Measurements from ENCODE around the gene OXSR1.

Gene OXSR1

DNA sequence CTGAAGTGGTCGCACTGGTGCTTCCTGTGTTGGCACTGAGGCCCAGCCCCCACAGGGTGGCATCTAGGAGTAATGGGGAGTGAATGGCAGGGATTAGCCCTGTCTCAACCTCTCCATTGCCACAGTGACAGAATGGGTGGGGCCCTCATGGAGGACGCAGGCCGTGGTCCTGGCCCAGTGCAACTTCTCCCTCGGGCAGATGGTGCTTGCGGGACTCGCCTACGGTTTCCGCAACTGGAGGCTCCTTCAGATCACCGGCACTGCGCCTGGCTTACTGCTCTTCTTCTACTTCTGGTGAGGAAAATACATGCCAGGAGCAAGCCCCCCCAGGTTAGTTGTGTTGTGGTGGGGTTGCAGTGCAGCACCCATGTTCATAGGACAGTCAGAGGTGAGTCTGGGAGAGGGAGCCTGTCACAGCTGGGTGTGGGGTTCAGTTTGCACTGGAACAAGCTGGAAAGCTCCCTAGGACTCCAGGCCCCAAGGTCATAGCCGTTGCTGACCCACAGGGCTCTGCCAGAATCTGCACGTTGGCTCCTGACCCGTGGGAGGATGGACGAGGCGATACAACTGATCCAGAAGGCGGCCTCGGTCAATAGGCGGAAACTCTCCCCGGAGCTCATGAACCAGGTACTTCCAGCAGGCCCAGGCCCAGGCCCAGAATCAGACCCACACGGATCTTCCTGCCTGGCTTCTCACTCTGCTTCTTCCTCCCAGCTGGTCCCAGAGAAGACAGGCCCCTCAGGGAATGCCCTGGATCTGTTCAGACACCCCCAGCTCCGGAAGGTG, 109.7 kb downstream of the OXSR1 start:
- Histone ChIP-seq H3K4me2 (ENCODE audit: insufficient read depth, low read length) (no peak overlapping the region), H3K27ac (ENCODE audit: low read length) (no peak overlapping the region), H3K4me3 (ENCODE audit: low read depth in 1 of 2, low read length in 2 of 2) (no peak overlapping the region), H2AFZ (ENCODE audit: low read depth, low read length) (no peak overlapping the region), H3K9ac (ENCODE audit: low read depth, low read length) (no peak overlapping the region), H3K27me3 (ENCODE audit: insufficient read depth, low read length, poor library complexity) (no peaks in the 10 kb centered on the region), H3K36me3 (ENCODE audit: insufficient read depth, low read length) (no peaks in the 10 kb centered on the region), H3K9me3 (ENCODE audit: insufficient read depth, low read length, severe bottlenecking) (no peaks in the 10 kb centered on the region), H3K79me2 (ENCODE audit: insufficient read depth, low read length) (no peaks in the 10 kb centered on the region), H3K4me1 (ENCODE audit: insufficient read depth, low read length) (no peaks in the 10 kb centered on the region), H4K20me1 (ENCODE audit: insufficient read depth, low read length) (no peaks in the 10 kb centered on the region)
- ATAC-seq (ENCODE audit: insufficient read depth, low read depth) (0 out of 3 replicates have a peak, but pooled peaks have one; percentile 17), DNase-seq (no peak)
- no peak for TF ChIP-seq EZH2 (IDR thresholded peaks at IDR 0.05; ENCODE audit: borderline replicate concordance, low read depth, low read length, severe bottlenecking)
- TF ChIP-seq, protein P1, sequence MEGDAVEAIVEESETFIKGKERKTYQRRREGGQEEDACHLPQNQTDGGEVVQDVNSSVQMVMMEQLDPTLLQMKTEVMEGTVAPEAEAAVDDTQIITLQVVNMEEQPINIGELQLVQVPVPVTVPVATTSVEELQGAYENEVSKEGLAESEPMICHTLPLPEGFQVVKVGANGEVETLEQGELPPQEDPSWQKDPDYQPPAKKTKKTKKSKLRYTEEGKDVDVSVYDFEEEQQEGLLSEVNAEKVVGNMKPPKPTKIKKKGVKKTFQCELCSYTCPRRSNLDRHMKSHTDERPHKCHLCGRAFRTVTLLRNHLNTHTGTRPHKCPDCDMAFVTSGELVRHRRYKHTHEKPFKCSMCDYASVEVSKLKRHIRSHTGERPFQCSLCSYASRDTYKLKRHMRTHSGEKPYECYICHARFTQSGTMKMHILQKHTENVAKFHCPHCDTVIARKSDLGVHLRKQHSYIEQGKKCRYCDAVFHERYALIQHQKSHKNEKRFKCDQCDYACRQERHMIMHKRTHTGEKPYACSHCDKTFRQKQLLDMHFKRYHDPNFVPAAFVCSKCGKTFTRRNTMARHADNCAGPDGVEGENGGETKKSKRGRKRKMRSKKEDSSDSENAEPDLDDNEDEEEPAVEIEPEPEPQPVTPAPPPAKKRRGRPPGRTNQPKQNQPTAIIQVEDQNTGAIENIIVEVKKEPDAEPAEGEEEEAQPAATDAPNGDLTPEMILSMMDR (IDR thresholded peaks at IDR 0.05; ENCODE audit: borderline replicate concordance, extremely low read depth, low read length, poor library complexity, severe bottlenecking), result no peak

DNA sequence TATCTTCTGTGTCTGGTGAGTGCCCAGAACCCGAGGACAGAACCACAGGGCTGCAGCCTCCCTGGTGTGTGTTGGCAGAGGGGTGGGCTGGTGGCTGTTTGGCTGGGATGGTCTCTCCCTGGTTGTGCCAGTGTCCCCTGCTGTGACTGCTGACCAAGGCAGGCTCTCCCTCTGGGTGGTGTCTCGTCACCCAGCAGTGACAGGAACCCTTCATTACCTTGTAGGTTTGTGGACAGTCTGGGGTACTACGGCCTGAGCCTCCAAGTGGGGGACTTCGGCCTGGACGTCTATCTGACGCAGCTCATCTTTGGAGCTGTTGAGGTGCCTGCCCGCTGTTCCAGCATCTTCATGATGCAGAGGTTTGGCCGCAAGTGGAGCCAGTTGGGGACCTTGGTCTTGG, 110.3 kb downstream of the OXSR1 start:
- DNase-seq (no peak), ATAC-seq (ENCODE audit: insufficient read depth, low read depth) (no peak)
- H3K4me2 ChIP-seq (ENCODE audit: insufficient read depth, low read length), result no peak overlapping the region
- H3K4me3 ChIP-seq (ENCODE audit: low read depth in 1 of 2, low read length in 2 of 2), result no peak overlapping the region
- TF ChIP-seq, protein P1 (IDR thresholded peaks at IDR 0.05; ENCODE audit: borderline replicate concordance, extremely low read depth, low read length, poor library complexity, severe bottlenecking), result no peak
- TF ChIP-seq EZH2 (IDR thresholded peaks at IDR 0.05; ENCODE audit: borderline replicate concordance, low read depth, low read length, severe bottlenecking), result no peak
- no peaks in the 10 kb centered on the region for H3K9me3 ChIP-seq (ENCODE audit: insufficient read depth, low read length, severe bottlenecking)
- no peaks in the 10 kb centered on the region for H3K27me3 ChIP-seq (ENCODE audit: insufficient read depth, low read length, poor library complexity)
- no peak overlapping the region for H3K9ac ChIP-seq (ENCODE audit: low read depth, low read length)
- H3K4me1 ChIP-seq (ENCODE audit: insufficient read depth, low read length), result no peaks in the 10 kb centered on the region
- H3K79me2 ChIP-seq (ENCODE audit: insufficient read depth, low read length), result no peaks in the 10 kb centered on the region
- no peaks in the 10 kb centered on the region for H3K36me3 ChIP-seq (ENCODE audit: insufficient read depth, low read length)
- no peak overlapping the region for H3K27ac ChIP-seq (ENCODE audit: low read length)
- no peaks in the 10 kb centered on the region for H4K20me1 ChIP-seq (ENCODE audit: insufficient read depth, low read length)
- H2AFZ ChIP-seq (ENCODE audit: low read depth, low read length), result no peak overlapping the region

DNA sequence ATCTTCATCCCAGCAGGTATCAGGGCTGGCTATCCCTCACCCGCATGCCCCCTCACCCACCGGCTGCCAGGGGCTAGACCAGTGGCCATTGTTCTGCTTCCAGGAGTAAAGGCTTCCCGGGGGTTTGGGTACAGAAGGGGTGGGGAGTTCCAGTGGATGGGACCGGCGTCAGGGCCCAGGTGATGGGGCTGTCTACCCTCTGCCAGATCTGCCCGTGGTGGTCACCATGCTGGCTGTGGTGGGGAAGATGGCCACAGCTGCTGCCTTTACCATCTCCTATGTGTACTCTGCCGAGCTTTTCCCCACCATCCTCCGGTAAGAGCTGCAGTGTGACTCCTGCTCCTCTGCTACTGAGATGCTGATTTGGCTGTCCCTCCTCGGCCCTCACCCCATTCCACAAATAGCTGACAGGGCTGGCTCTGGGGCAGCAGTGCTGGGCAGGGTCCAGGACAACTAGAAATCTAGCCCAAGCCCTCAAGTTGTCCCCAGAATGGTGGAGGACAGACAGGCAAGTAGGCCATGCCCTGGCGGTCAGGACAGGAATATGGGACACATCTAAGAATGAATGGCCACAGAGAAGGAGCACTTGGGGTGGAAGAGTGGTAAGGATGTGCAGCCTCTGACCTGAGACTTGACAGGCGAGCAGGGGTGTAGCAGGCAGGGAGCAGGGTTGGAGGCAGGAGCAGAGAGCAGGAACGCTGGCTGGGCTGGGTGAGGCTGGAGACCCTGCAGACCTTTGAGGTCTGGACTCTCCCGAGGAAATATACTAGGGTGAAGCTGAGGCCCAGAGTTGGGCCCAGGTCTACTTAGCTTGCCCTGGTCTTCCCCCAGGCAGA, 111.0 kb downstream of the OXSR1 start:
- Histone ChIP-seq H3K9ac (ENCODE audit: low read depth, low read length) (no peak overlapping the region), H3K4me1 (ENCODE audit: insufficient read depth, low read length) (no peaks in the 10 kb centered on the region), H4K20me1 (ENCODE audit: insufficient read depth, low read length) (no peaks in the 10 kb centered on the region), H3K4me2 (ENCODE audit: insufficient read depth, low read length) (no peak overlapping the region), H3K4me3 (ENCODE audit: low read depth in 1 of 2, low read length in 2 of 2) (no peak overlapping the region), H3K27me3 (ENCODE audit: insufficient read depth, low read length, poor library complexity) (no peaks in the 10 kb centered on the region), H3K9me3 (ENCODE audit: insufficient read depth, low read length, severe bottlenecking) (no peaks in the 10 kb centered on the region), H3K79me2 (ENCODE audit: insufficient read depth, low read length) (no peaks in the 10 kb centered on the region), H3K27ac (ENCODE audit: low read length) (no peak overlapping the region), H2AFZ (ENCODE audit: low read depth, low read length) (no peak overlapping the region), H3K36me3 (ENCODE audit: insufficient read depth, low read length) (no peaks in the 10 kb centered on the region)
- DNase-seq (no peak), ATAC-seq (ENCODE audit: insufficient read depth, low read depth) (no peak)
- no peak for TF ChIP-seq EZH2 (IDR thresholded peaks at IDR 0.05; ENCODE audit: borderline replicate concordance, low read depth, low read length, severe bottlenecking)
- TF ChIP-seq, protein P1 (IDR thresholded peaks at IDR 0.05; ENCODE audit: borderline replicate concordance, extremely low read depth, low read length, poor library complexity, severe bottlenecking), result no peak
